SK-N-SH (cell line): ENCODE measurements around the gene KDM5D.

Experiments used
- CTCF ChIP-seq: fragments of 200-600 bp; sonication (generic); IDR thresholded peaks from 2 replicates; pipeline ENCODE4 v1.6.1; 2017; ENCODE audit warnings: antibody characterized with exemption, mild to moderate bottlenecking, moderate library complexity
- JUND ChIP-seq: IDR thresholded peaks from 2 replicates; pipeline ENCODE4 v1.4.0; 2012
- PBX3 ChIP-seq: IDR thresholded peaks from 2 replicates; pipeline ENCODE4; 2012
- POLR2AphosphoS5 ChIP-seq: IDR thresholded peaks from 2 replicates; pipeline ENCODE4 v1.6.1; 2012; ENCODE audit warnings: low read depth, low read length
- RAD21 ChIP-seq: IDR thresholded peaks from 2 replicates; pipeline ENCODE4 v1.6.1; 2012; ENCODE audit warnings: mild to moderate bottlenecking, low read length
- RCOR1 ChIP-seq: fragments of 150-350 bp; IDR thresholded peaks from 2 replicates; pipeline ENCODE4 v1.6.1; 2017; ENCODE audit warnings: antibody characterized with exemption, low read length
- REST ChIP-seq: IDR thresholded peaks from 2 replicates; pipeline ENCODE4 v1.6.1; 2012; ENCODE audit warnings: mild to moderate bottlenecking, low read depth, low read length, moderate library complexity
- USF1 ChIP-seq: IDR thresholded peaks from 2 replicates; pipeline ENCODE4 v1.4.0; 2012; ENCODE audit warnings: low read depth, borderline replicate concordance

GRCh38 chrY:19706273-19706672 lies 38.3 kb downstream of the KDM5D start:
- TF ChIP-seq PBX3 (no peak), CTCF (no peak), RAD21 (no peak), POLR2AphosphoS5 (no peak), JUND (no peak), REST (no peak), USF1 (no peak), RCOR1 (no peak)
